Measurements from ENCODE around the gene CYBRD1. TPM values are rescaled to one million over a fixed set of nuclear protein-coding genes. Genes with fewer than 3 reads are reported as not detected.
A peak's percentile ranks its signal among the peaks of the same experiment; 100 is the strongest.
"Not testable (repeated sequence)": the region's sequence is repeated elsewhere in the genome, so short reads cannot be mapped to it uniquely, and the experiment has no call there.

CYBRD1 gene, protein sequence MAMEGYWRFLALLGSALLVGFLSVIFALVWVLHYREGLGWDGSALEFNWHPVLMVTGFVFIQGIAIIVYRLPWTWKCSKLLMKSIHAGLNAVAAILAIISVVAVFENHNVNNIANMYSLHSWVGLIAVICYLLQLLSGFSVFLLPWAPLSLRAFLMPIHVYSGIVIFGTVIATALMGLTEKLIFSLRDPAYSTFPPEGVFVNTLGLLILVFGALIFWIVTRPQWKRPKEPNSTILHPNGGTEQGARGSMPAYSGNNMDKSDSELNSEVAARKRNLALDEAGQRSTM
- 14.6 and 25.0 TPM in 2 replicates for total RNA-seq

DNA sequence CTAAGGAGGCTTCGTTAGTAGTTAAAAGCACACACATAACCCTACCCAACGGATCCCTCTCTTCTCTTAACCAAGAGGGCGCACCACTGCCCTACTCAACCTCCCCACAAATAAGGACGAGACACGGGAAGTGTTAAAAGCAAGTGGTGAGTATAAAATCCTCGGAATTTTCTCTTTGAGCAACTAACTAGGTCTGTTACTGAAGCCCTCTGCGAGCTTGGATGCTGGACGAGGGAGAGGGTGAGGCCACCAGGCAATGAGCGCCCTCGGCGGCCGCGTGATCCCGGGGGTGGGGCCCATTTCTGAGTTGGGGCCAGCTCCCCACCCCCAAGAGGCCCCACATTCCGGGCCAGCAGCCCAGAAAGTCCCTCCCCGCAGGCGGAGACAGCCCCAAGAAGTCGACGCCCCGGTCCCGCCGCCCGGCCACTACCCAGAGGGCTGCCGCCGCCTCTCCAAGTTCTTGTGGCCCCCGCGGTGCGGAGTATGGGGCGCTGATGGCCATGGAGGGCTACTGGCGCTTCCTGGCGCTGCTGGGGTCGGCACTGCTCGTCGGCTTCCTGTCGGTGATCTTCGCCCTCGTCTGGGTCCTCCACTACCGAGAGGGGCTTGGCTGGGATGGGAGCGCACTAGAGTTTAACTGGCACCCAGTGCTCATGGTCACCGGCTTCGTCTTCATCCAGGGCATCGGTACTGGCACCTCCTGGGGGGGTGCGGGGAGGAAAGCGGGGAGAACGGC is at the start of gene CYBRD1:
TSS of gene CYBRD1 (plus strand) at position 423 of the 736 bp plus-strand sequence. CDS start at position 495, 72 bp downstream.
- DNase-seq (ENCODE audit: low read depth in 2 of 2), result peak; percentile 42 to 74

- DNase-seq (ENCODE audit: low read depth in 2 of 2), result no peak
Observed at GRCh38 chr2:171475979-171476378, 46.3 kb upstream of the CYBRD1 start.

GRCh38 chr2:171478345-171478744 is 43.9 kb upstream of the CYBRD1 start:
- DNase-seq (ENCODE audit: low read depth in 2 of 2), result peak; percentile 2 to 74

- peak in 1 of 2 donors; percentile 31 for DNase-seq (ENCODE audit: low read depth in 2 of 2)
Observed at GRCh38 chr2:171479154-171479814, 43.0 kb upstream of the CYBRD1 start.

DNA sequence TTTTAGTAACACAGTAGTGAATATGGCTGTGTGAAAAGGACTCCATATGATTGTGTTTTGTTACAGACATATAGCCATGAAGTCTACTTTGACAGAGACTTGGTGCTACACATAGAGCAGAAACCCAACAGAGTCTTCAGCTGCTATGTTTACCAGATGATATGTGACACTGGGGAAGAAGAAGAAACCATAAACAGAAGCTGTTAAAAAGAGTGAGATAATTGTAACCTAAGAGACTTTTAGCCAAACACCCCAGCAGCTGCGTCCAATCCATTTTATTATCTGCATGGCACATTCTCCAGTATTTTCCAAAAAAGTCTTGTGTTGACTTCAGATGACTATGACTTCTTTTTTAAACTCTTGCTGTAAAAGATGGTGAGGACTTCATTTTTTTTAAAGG is 41.4 kb upstream of the CYBRD1 start:
- DNase-seq (ENCODE audit: low read depth in 2 of 2), result no peak

GRCh38 chr2:171482308-171482707 is 40.0 kb upstream of the CYBRD1 start:
- DNase-seq (ENCODE audit: low read depth in 2 of 2), result peak in 1 of 2 donors; percentile 8

GRCh38 chr2:171482877-171483276 is 39.4 kb upstream of the CYBRD1 start:
- DNase-seq (ENCODE audit: low read depth in 2 of 2), result no peak

DNA sequence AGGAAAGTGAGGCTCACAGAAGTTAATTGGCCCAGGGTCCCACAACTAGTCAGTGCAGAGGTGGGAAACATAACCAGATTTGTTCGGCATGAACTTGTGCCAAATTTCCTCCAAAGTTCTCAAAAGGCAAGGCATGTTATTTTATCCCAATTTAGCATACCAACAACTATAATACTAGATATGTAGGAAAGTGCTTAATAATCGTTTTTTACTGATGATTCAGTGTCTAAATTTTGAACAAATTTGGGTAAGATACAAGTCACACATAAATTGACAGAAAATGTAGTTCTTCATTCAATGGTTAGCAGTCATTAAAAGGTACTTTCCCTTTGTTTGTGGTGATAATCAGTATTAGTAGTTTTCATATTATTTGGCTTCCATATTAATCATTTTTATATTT is 38.5 kb upstream of the CYBRD1 start:
- DNase-seq (ENCODE audit: low read depth in 2 of 2), result no peak

DNA sequence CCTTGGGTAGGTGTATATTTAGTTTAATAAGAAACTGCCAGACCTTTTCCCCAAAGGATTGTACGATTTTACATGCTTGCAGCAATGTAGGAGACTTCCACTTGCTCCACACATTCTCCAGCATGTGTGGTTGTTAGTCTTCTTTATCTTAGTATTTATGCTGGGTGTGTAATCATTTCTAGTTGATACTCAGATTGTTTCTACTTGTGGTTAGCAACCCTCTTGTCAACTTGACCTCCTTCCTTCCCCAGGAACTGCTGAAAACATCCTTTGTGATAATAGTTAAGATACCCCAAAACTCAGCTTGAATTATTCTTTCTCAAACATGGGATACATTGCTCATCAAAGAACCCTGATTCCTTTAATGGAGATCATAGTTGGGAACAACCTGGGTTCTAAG is 37.2 kb upstream of the CYBRD1 start:
- DNase-seq (ENCODE audit: low read depth in 2 of 2), result peak in 1 of 2 donors; percentile 39

DNA sequence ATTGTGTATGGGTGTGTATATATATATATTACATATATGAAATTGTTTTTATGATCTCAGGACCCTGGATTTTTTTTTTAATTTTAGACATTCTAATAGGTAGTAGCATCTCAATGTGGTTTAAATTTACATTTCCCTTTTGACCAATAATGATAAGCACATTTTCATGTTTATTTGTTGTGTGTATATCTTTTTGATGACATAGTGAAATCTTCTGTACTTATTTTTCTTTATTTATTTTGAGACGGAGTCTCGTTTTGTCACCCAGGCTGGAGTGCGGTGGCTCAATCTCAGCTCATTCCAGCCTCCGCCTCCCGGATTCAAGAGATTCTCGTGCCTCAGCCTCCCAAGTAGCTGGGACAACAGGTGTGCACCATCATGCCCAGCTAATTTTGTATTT is 35.1 kb upstream of the CYBRD1 start:
- no peak for DNase-seq (ENCODE audit: low read depth in 2 of 2)

DNA sequence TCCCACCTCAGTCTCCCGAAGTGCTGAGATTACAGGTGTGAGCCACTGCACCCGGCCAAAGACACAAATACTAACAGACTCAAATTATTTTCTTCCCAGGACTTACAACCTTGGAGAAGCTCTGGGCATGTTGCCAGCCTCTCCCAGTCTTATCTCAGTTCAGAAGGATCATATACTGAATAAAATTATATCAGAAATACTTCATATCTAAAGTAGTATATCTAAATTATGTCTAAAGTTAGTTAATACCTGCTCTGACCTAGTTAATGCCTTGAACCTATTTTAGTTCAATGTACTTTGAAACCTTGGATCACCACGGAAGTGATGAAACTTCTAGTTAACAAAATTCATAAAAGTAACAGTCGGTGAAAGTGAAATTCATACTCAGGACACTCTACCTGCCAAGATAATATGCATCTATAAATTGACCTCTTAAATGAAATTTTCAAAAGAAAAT is 34.4 kb upstream of the CYBRD1 start:
- no peak for DNase-seq (ENCODE audit: low read depth in 2 of 2)

DNA sequence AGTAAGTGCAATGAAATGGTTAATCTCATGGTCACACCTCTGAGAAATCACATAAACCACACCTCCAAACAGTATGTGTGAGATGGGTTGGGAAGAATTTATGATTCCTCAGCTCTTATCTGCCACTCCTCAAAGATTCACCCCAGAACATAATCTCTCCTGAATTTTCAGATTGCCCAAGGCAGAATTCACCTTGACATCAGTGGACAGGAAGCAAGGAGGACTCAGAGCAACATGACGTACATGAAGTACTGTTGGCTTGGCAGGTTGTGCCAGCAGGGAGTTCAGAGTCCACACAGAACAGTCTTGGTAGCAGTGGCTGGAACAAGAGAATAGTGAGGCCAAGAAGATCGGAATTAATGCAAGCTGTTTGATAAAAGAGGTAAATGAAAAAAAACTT is 31.7 kb upstream of the CYBRD1 start:
- no peak for DNase-seq (ENCODE audit: low read depth in 2 of 2)

DNA sequence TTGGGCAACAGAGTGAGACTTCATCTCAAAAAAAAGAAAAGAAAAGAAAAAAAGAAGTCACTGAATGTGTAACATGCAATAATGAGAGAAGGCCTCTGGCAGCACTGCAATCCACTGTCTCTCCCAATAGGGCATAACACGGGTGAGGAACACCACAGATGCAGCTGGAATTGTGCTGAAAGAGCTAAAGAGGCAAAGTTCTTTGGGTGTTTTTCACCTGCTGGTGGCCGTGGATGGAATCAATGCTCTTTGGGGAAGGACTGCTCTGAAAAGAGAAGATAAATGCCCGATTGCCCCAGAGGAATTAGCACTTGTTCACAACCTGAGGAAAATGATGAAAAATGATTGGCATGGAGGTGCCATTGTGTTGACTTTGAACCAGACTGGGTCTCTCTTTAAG is 31.0 kb upstream of the CYBRD1 start:
- no peak for DNase-seq (ENCODE audit: low read depth in 2 of 2)

GRCh38 chr2:171492664-171493063 is 29.6 kb upstream of the CYBRD1 start:
- no peak for DNase-seq (ENCODE audit: low read depth in 2 of 2)

DNA sequence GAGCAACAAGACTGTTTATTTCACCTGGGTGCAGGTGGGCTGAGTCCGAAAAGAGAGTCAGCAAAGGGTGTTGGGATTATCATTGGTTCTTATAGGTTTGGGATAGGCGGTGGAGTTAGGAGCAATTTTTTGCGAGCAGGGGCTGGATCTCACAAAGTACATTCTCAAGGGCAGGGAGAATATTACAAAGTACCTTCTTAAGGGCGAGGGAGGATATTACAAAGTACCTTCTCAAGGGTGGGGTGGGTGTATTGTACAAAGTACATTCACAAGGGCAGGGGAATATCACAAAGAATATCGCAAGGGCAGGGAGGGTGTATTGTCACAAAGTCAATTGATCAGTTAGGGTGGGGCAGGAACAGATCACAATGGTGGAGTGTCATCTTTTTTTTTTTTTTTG is 24.6 kb upstream of the CYBRD1 start:
- not testable (repeated sequence) for DNase-seq (ENCODE audit: low read depth in 2 of 2)

GRCh38 chr2:171505374-171505773 is 16.9 kb upstream of the CYBRD1 start:
- DNase-seq (ENCODE audit: low read depth in 2 of 2), result no peak

GRCh38 chr2:171509945-171510731 is 12.1 kb upstream of the CYBRD1 start:
- DNase-seq (ENCODE audit: low read depth in 2 of 2), result no peak

DNA sequence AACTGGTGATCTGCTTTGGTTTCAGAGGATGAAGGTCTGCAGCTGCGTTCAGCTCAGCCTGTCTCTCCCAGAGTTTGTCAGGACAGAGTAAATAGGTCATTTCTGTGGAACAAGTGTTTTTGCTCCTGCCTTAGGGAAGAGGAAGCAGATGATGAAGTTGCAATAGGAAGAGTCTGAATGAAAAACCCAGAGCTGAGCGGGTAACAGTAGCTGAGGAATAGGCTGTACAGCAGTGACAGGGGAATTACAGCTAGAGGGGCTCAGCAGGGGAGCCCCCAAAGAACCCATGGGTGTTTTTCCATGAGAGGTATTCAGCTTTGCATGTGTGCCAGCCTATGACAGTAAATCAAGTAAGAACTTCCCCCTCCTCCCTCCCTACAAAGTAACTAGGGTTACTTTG is 10.3 kb upstream of the CYBRD1 start:
- DNase-seq (ENCODE audit: low read depth in 2 of 2), result no peak

- DNase-seq (ENCODE audit: low read depth in 2 of 2), result no peak
Observed at GRCh38 chr2:171512683-171513195, 9.5 kb upstream of the CYBRD1 start.

DNA sequence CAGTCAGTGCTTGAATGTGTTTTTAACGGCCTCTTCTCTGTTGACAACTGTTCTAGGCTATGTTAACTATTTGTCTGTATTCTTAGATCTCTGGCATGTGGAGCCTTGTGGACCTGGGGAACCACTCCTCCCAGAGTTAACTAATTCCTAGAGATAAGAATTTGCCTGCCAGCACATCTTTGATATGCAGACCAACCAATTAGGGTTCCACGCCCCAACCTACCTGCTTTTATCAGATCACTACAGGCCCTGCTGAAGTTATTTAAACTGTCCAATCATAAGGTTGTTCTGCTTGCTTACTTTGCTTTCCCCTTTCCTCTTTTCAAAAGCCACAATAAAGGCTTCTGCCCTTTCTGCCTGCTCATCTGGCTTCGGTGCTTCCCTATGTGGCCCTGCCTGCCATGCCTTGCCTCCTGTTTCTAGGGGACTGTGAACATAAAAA is 8.5 kb upstream of the CYBRD1 start:
- no peak for DNase-seq (ENCODE audit: low read depth in 2 of 2)

DNA sequence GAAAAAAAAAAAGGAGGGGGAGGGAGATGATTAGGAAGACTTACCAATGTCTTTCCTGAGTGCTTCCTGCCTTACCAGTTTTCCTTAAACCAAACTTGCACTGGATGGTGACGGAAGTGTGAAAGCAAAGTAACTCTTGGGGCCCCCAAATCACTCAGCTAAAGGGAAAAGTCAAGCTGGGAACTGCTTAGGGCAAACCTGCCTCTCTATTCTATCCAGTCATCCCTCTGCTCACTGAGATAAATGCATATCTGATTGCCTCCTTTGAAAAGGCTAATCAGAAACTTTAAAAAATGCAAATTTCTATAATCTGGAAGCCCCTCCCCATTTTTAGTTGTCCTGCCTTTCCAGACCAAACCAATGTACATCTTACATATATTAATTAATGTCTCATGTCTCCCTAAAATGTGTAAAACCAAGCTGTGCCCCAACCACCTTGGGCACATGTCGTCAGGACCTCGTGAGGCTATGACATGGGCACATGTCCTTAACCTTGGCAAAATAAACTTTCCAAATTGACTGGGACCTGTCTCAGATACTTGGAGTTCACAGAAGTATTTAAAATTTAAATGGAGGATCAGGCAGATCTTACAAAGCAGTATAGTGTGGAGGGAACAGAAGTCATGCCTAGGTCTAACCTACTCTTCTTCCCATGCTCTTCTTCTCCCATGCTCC is 7.2 kb upstream of the CYBRD1 start:
- DNase-seq (ENCODE audit: low read depth in 2 of 2), result no peak

Data from lung microvascular endothelial cell (primary cell).